Hepatic stellate cell (primary cell): ENCODE data around the gene CST7.
A peak's percentile ranks its signal among the peaks of the same experiment; 100 is the strongest.
"Not testable (repeated sequence)": the region's sequence is repeated elsewhere in the genome, so short reads cannot be mapped to it uniquely, and the experiment has no call there.

ENCODE experiments used
- DNase-seq: peaks from one replicate; pipeline ENCODE4 v3.0.0; 2011; ENCODE audit warnings: low spot score

CST7 gene, protein sequence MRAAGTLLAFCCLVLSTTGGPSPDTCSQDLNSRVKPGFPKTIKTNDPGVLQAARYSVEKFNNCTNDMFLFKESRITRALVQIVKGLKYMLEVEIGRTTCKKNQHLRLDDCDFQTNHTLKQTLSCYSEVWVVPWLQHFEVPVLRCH

DNA sequence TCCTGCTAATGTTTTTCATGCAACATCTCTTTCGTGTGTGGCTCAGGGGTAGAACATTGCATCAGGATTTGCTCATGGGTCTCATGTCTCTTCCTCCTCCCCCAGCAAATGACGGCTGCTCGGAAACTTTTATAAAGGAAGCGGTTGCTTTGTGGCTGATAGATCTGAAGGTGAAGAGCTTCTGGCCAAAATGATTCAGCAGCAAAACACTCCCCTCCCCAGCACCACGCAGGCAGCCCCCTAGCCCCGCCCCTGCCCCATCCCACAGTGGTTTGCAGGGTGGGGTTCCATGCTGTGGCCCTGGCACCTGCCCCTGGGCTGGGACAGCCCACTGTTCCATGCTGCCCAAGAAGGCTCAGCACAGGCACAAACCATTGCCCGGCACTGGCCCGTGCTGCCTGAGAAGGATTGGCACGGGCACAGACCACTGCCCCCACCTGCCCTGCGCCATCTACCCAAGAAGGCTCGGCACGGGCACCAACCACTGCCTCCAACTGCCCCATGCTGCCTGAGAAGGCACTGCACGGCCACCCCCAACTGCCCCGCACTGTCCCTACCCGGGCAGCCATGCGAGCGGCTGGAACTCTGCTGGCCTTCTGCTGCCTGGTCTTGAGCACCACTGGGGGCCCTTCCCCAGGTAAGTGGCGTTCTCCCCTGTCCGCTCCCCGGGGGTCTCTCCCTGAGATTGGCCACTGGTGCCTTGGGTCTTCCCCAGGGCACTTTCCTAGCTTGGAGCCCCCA is at the start of gene CST7:
Gene CST7, plus strand, starts transcription at position 331 of the 741 bp plus-strand sequence. Its CDS starts 237 bp downstream, at position 568.
- no peak for DNase-seq

DNA sequence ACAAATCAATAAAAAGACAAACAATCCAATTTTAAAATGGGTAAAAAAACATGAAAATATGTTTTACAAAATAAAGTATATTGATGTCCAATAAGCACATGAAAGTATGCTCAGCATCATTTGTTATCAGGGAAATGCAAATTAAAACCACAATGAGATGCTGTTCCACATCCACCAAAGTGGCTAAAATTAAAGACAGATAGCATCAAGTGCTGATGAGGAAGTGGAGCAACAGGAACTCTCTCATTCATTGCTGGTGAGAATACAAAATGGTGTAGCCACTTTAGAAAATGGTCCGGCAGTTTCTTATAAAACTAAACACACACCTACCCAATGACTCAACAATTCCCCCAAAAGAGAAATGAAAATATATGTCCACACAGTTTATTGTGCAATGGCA is 42.3 kb upstream of the CST7 start:
- DNase-seq = no peak

DNA sequence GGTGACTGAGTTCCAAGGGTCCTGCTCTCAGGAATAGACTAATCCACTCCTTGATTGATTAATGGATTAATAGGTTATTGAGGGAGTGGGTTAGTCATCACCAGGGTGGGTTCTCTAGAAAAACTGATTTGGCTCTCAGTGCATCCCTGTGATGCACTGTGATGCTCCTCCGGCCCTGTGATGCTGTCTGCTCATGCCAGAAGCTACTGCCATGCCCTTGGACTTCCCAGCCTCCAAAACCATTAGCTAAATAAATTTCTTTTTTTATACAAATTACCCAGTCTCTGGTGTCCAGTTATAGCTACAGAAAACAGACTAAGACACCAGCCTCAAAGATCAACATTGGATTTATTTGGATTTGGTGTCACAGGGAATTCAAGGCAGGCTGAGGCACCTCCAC is 40.4 kb upstream of the CST7 start:
- DNase-seq = no peak

DNA sequence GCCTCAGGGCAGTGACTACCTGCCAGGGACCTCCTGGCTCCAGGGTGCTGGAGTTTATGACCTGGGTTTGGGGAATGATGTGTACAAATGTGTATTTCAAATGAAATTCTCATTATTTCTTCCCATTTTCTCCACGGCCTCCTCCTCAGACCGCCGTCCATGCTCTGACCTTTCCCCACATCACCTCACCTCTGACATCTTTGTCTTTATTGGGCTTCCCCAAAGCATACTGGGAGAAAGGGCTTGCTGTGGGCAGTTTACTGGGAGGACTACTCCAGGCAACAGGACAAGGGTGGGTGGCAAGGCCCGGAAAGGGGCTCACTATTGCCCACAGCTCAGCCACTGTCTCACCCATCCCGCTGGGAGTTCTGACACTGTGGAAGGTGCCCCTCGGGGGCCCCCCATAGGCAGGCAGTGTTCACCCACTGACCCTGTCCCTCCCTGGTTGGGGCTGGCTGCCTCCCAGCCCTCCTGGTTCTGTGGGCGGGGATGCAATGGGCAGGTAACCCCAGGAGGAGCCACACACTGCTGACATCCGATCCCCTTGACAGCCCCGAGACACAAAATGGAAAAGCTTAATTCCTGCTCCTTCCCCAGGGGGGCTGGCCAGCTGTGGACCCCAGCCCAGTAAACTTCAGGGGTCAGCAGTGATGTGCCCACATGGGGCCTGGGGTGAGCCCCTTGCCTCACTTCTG is 39.8 kb upstream of the CST7 start:
- no peak for DNase-seq

DNA sequence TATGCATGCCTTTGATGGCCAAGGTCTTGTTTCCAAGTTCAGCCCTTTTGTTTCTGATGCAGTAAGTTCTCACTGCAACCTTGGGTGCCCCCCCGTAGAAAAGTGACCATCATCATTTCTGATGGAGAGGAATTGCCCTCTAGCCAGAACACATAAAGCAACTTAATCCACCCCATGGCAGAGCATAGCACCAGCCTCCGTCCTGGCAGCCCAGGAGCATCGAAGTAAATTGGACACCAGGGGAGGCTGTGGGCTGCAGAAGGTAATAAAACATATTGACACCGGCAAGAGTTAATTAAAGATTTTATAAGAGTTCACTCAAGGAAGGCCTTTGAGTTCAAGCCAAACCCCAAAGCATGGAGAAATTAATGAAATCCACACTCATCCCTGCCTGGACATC is 39.2 kb upstream of the CST7 start:
- DNase-seq = no peak

DNA sequence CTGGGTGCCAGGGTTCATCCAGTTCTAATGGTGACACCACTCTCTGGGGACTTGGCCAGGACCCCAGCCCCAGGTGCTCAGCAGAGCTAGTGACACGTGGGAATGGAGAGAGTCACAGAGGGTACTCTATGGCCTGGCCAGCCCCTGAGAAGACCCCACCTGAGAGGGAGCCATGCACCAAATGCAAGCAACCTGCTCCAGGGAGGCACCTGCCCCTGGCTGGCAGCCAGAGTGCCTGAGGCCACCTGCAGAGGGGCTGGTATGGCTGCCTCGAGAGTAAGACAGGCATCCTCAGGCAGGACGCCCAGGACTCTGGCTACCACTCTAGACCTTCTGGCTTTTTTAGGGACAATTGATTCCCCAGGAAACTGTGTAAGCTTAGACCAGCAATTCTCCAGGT is 38.6 kb upstream of the CST7 start:
- DNase-seq = no peak

DNA sequence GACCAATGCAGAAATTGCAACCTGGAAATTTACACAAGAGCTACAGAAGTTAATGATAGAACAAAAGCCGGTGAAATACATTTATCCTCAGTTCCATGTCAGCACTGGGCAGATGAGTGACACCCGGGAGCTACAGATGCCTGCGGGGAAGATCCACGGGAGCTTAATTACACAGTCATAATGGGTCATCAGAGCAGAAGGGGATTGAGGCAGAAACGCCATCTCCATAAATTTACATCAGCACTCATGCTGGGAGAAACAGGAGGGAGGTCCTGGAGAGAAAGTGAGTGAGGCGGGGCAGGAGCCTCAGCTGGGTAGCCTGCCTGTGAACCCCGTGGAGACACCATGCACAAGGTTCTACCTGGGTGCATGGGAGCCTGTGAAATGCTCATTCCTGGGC is 37.6 kb upstream of the CST7 start:
- no peak for DNase-seq

DNA sequence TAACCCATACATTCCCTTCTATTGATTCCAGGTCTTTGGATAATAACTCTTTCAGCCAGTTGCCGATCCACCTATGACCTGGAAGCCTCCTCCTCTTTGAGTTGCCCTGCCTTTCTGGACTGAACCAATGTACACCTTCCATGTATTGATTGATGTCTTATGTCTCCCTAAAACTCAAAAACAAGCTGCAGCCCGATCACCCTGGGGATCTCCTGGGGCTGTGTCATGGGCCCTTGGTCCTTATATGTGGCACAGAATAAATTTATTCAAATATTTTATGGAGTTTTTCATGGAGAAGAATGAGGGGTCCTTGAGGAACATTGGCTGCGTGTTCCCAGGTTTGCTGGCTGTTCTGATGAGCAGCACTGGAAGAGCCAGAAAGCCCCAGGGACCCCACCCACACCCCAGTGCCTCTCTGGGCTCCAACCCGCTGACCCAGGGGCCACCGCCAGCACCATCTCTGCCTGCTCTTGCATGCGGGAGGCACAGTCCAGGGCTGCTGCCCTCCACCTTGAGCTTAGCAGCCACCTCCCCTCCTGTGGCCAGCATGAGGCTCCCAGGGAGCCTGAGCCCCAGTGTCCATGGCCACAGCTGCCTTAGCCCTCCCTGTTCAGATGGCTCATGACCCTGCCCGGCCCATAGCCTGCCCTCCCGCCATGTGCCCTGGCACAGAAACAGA is 36.5 kb upstream of the CST7 start:
- no peak for DNase-seq

DNA sequence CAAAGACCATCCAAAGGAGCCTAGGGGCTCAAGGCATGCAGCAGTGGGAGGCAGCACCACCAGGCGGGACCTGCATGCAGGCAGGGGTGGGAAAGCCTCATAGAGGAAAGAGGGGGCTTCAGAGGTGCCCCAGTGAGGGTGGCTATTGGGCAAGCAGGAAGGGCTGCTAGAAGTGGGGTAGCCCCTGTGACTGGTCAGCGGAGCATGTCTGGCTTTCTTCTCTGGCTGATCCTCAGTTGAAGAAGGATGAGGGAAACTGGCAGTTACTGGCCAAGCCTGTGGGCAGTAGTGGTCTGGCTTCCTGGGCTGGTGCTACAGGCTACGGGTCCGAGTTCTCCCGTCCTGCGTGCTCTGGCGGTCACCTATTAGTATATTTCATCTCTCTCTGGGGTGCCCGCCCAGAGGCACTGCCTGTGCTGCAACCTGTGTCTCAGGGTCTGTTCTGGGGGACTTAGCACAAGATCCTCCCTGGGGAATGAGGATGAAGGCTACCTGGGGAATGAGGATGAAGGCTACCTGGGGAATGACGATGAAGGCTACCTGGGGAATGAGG is 35.9 kb upstream of the CST7 start:
- no peak for DNase-seq

DNA sequence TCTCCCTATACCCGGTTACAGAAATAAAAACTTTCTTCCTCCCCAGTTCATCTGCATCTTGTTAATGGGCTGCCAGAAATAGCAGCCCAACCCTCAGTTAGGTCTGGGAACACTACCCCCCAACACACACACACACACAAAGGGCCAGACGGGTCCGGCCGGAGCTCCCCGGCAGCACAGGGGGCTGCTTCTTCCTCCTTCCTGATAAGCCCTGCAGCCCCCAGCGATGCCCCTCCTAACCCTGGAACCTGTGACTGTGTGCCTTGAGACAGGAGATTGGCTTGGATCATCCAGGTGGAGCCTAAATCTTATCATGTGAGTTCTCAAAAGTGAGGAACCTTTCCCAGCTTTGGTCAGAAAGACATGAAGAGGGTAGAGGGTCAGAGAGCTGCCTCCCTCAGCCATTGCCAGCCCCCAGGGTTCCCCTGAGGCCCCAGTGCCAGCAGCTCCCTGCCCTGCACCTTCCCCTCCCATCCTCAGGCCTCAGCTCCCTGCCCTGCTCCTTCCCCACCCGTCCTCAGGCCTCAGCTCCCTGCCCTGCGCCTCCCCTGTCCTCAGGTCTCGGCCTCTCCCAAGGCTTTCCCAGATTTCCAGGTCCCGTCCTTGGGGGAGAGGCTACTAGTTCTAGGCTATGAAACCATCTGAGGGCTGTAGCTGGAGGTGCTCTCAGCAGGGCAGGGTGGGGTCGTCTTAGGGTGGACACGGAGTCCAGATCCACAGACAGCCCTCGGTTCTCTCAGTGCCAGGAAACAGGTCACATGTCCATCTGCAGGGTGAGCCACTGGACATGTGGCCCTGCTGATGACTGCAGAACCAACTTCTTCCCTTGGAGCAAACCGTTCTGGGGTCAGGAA is 34.5 kb upstream of the CST7 start:
- no peak for DNase-seq

DNA sequence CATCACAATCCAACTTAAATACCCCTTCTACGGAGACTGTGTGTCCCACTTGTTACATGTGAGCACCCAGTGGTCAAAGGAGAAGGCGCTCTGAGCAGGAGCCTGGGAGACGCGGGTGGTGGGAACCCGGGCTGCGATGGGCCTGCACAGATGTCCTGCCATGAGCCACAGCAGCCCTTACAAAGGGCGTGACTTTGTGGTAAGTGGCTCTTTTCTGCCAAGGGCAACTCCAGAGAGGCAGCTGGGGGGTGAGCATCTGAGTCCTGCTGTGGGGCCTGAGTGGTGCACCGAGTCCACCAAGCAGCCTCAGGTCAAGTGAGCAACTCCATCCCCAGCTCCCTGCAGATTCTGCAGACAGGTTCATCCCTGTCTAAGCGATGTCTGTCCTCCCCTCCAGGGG is 33.6 kb upstream of the CST7 start:
- no peak for DNase-seq

DNA sequence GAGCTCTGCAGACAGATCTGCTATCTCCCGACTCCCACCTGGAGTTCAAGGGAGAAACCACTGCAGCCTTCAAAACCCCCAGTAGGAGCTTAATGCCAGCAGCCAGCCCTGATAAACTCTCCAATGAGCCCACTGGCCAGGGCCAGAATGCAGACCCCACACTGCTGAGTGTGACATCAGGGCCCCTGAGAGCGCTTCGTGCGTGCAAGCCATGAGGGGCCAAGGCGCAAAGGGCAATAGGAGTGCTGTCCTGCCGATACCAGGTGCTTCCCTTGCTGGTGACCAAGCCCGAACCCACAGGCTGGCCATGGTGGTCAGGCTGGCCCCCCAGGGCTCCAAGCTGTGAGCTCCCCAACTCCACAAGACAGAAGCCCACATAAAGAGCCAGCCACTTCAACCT is 33.2 kb upstream of the CST7 start:
- no peak for DNase-seq

DNA sequence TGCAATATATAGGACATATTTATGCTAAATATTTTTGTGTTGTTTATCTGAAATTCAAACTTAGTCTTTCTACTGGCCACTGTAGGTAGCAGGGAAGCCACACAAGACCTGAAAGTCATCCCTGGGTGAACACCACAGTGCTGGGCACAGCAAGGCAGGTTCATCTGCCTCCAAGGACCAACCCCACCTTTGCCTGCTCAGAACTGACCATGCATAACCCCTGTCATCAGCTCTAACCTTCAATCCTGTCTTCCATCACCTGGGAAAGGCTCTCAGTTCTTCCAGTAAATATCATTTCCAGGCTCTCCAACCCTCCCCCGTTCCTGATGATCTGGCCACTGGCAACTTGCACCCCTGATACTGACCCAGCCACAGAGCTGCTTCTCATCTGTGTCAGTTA is 32.7 kb upstream of the CST7 start:
- DNase-seq = no peak

DNA sequence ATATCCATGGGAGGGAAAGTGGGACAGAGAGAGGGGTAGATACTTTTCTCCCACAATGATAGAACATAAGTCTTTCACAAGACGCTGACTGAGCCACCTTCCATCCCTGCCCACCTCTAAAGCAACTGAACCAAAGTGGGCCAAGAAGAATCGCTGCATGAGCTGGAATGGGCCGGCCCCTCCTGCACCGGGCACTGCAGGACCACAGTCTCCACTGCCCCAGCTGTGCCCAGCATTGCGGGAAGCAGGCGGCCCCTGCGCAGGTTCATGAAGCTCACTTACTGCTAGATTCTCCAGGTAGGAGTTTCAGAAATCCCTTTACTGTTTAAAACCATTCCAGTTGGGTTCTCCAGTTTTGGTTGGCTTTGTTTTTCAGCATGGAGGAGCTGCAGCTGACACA is 32.0 kb upstream of the CST7 start:
- no peak for DNase-seq

DNA sequence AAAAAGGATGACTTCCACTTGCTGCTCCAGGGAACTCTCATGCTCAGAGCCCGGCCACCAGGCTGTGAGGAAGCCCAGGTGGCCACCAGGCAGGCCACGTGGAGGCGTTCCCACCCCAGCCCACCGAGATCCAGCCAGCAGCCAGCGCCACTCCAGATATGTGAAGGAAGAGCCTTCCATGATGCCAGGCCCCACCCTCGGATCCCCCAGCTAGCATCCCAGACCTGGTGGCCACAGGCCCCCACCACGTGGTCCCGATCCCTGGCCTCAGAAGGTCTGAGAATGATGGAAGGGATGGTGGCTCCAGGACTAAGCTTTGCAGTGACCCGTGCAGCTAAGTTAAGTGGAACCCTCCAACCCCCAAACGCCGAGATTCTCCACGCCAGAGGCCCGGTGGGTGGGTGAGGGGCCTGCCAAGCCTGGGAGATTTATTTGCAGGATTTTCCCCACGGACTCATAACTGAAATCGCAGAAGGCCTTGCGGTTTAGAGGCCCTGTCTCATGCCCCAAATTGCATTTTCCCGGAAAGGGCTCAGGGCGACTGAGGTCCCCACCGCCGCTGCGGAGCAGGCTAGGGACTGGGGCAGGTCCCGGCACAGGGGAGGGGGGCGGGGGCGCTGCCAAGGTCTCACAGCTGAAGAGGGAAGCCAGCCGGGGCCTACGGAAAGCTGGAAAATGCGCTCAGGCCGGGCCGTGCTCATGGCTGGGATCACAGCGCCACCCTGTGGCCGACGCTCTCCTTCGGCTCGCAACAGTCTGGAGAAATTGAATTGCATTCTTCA is 31.1 kb upstream of the CST7 start:
- DNase-seq = peak; percentile 81

DNA sequence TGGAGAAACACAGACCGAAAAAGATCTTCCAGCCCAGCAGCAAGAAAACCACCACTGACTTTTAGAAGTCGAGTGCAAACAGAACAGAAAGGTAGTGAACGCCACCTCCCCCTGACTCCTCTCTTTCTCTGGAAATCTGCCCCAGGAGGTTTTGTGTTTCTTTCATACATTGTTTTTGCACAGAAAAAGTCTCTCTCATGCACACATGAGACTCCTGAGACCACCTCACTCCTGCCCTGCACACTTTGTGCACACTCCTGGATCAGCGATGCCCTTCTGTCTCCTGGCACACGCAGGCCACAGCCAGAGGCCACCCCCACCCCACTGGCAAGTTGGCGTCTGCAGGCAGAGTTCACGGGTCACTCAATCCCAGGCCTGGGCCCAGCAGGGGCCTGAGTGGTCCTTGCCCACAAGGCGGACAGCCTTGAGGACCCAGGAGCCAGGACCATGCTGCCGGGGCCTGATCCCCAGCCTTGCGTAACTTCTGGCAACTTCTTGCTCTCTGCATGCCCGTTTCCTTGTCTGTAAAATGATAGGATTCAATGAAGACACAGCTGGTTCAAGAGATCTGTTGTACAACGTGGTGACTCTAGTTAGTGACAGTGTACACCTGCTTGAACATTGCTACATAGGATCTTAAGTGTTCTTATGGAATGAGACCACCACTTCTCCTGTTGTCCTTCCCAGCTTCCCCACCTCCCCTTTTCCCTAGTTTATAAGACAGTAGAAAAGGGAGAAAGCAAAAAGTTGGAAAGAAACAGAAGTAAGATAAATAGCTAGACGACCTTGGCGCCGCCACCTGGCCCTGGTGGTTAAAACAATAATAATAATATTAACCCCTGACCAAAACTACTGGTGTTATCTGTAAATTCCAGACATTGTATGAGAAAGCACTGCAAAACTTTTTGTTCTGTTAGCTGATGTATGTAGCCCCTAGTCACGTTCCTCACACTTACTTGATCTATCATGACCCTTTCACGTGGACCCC is 30.2 kb upstream of the CST7 start:
- DNase-seq = no peak

DNA sequence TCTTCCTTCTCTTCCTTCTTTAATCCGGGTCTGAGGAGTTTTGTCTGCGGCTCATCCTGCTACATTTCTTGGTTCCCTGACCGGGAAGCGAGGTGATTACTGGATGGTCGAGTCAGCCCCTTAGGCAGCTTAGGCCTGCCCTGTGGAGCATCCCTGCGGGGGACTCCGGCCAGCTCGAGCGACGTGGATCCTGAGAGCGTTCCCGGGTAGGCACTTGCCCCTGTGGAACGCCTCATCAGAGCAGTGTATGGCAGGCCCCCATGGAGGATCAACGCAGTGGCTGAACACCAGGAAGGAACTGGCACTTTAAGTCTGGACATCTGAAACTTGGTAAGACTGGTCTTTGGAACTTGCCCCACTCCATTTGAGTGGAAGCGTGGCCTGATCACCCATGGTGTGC is 29.4 kb upstream of the CST7 start:
- DNase-seq = not testable (repeated sequence)

DNA sequence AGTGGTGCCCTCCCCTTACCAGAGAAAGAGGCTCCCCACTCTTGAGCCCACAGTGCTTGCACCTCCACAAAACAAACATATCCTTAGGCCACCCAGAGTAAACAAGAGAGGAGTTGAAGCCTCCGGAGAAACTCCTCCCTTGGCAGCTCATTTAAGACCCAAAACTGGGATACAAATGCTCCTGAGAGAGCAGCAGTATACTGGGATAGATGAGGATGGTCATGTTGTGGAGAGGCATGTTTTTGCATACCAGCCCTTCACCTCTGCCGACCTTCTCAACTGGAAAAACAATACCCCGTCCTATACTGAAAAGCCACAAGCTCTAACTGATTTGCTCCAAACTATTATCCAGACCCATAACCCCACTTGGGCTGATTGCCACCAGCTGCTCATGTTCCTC is 28.4 kb upstream of the CST7 start:
- not testable (repeated sequence) for DNase-seq

DNA sequence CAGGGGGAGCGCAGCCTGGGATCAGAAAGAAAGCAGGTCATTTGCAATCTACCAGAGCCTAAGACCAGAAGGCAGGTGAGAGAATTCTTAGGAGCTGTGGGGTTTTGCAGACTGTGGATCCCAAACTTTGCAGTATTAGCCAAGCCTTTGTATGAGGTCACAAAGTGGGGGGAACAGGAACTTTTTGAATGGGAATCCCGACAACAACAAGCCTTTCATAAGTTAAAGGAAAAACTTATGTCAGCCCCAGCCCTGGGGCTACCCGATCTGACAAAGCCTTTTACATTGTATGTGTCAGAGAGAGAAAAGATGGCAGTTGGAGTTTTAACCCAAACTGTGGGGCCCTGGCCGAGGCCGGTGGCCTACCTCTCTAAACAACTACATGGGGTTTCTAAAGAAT is 19.8 kb upstream of the CST7 start:
- not testable (repeated sequence) for DNase-seq
